Nephron progenitor cell (in vitro differentiated cells): Measurements from ENCODE around the gene OMA1.

Experiments
- DNase-seq: peaks from one replicate; pipeline ENCODE4 v3.0.0; 2021
- H3K27ac Mint-ChIP-seq: 2 replicates; pipeline ENCODE4 v1.8.0; 2021; ENCODE audit warnings: mild to moderate bottlenecking, moderate library complexity, mixed read lengths
- H3K27me3 Mint-ChIP-seq: 2 replicates; pipeline ENCODE4 v1.8.0; 2021; ENCODE audit warnings: mild to moderate bottlenecking, low read depth, mixed read lengths; ENCODE audit not compliant: poor library complexity
- H3K36me3 Mint-ChIP-seq: 2 replicates; pipeline ENCODE4 v1.8.0; 2021; ENCODE audit warnings: low read depth, mixed read lengths
- H3K4me1 Mint-ChIP-seq: 2 replicates; pipeline ENCODE4 v1.8.0; 2021; ENCODE audit warnings: mixed read lengths
- H3K4me3 Mint-ChIP-seq: 2 replicates; pipeline ENCODE4 v1.8.0; 2021; ENCODE audit warnings: mild to moderate bottlenecking, moderate library complexity, mixed read lengths
- H3K9me3 Mint-ChIP-seq: 2 replicates; pipeline ENCODE4 v1.8.0; 2021; ENCODE audit warnings: mild to moderate bottlenecking, moderate library complexity, mixed read lengths
- TF ChIP-seq, protein P1 (sequence below): fragments of 200-600 bp; sonication (generic); IDR thresholded peaks from 2 replicates; pipeline ENCODE4 v1.5.0; 2021; ENCODE audit warnings: antibody characterized with exemption

The OMA1 gene

DNA sequence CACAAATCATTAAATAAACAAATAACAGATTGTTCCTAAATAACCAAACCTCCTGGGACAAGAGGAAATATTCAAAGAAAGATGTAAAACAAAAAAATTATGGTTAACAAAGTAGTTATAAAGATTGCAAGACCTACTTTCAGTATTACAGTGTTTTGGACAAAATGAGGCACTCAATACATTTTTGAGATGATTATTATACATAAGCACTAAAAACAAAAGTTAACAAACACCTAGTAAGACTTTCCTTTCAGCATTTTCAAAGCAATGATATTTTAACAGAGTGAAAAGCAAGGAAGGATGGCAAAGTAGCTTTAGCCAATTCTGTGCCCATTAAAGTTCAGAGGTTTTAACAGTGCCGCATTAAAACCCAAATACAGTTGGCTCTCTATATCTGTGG, 17.2 kb downstream of the OMA1 start:
- Mint-ChIP-seq H3K4me3 (no peak overlapping the region), H3K9me3 (no peaks in the 10 kb centered on the region), H3K27ac (no peak overlapping the region), H3K27me3 (peaks cover 2% of the 10 kb centered on the region), H3K36me3 (no peaks in the 10 kb centered on the region), H3K4me1 (no peaks in the 10 kb centered on the region)
- no peak for DNase-seq
- TF ChIP-seq, protein P1, sequence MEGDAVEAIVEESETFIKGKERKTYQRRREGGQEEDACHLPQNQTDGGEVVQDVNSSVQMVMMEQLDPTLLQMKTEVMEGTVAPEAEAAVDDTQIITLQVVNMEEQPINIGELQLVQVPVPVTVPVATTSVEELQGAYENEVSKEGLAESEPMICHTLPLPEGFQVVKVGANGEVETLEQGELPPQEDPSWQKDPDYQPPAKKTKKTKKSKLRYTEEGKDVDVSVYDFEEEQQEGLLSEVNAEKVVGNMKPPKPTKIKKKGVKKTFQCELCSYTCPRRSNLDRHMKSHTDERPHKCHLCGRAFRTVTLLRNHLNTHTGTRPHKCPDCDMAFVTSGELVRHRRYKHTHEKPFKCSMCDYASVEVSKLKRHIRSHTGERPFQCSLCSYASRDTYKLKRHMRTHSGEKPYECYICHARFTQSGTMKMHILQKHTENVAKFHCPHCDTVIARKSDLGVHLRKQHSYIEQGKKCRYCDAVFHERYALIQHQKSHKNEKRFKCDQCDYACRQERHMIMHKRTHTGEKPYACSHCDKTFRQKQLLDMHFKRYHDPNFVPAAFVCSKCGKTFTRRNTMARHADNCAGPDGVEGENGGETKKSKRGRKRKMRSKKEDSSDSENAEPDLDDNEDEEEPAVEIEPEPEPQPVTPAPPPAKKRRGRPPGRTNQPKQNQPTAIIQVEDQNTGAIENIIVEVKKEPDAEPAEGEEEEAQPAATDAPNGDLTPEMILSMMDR = no peak

DNA sequence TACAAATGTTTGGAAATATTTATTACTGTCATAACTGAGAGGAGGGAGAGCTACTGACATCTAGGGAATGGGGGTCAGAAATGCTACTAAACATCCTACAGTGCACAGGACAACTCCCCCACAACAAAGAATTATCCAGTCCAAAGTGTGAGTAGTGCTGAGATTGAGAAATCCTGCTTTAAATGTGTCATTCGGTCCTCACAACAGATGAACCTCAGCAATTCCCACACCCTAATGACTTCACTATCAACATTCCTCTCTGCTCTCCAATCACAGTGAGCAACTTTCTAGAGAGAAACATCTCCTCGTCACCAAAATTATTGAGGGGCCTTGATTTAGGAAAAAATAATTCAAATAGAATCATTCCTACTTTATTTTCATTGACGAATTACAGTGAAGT, 18.0 kb downstream of the OMA1 start:
- H3K36me3 Mint-ChIP-seq = no peaks in the 10 kb centered on the region
- no peak overlapping the region for H3K27ac Mint-ChIP-seq
- peaks cover 2% of the 10 kb centered on the region for H3K27me3 Mint-ChIP-seq
- no peak overlapping the region for H3K4me3 Mint-ChIP-seq
- TF ChIP-seq, protein P1 = no peak
- no peak for DNase-seq
- H3K4me1 Mint-ChIP-seq = no peaks in the 10 kb centered on the region
- no peaks in the 10 kb centered on the region for H3K9me3 Mint-ChIP-seq

DNA sequence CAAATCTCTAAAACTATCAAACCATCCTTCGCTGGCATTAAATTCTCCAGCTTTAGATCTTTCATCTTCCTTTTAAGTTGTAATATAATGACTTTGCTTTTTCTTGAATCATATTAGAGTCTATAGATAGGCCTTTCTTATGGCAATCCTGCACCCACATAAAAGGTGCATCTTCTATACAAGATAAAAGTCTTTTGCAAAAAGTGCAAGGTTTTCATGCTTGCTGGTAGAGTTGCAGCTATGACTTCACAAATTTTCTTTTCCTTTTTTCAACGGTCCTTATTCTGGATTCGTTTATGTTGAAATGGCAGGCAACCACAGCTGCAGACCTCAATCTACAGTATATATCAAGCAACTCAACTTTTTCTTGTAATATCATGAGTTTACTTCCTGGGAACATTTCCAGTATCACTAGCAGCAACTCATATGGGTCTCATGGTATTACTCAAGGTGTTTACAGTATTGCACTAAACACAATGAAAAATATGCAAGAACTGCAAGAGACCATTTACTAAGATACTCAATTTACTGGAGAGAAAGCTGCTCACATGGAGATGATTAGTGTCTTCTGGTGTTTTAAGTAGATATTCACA, 22.1 kb downstream of the OMA1 start:
- no peak overlapping the region for H3K27ac Mint-ChIP-seq
- TF ChIP-seq, protein P1 = no peak
- H3K27me3 Mint-ChIP-seq = no peaks in the 10 kb centered on the region
- no peaks in the 10 kb centered on the region for H3K9me3 Mint-ChIP-seq
- no peak for DNase-seq
- H3K4me3 Mint-ChIP-seq = no peak overlapping the region
- H3K4me1 Mint-ChIP-seq = no peaks in the 10 kb centered on the region
- no peaks in the 10 kb centered on the region for H3K36me3 Mint-ChIP-seq

DNA sequence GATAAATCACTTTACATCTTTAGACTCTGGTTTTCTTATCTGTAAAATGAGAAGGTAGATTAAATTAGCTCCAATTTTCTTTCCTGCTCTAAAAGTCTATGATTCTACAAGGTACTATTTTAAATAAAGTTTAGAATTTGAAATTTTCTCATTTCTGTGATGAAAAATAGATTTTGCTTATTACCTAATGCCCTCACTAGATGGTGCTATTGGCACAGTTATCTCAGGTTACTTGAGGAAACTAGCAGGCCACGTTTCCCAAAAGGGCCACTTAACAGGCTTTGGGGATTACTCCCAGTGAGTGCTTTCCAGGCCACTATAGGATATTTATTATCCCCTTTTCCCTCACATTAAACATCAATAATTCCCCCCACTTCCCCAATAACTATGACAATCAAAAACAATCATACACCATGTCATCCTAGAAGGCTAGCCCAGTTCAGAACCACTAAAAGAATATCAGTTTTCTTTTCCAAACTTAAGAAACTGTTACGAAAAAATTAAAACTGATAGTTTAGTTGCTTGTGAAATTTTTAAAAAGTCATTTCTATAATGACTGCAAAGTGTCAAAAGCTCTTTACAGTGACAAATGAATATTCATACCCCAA, 30.6 kb downstream of the OMA1 start:
- Mint-ChIP-seq H3K27me3 (no peaks in the 10 kb centered on the region), H3K36me3 (peaks cover 23% of the 10 kb centered on the region), H3K9me3 (peaks cover 12% of the 10 kb centered on the region), H3K4me3 (no peak overlapping the region), H3K27ac (no peak overlapping the region), H3K4me1 (no peaks in the 10 kb centered on the region)
- DNase-seq = peak; percentile 35
- TF ChIP-seq, protein P1 = peak; percentile 75

DNA sequence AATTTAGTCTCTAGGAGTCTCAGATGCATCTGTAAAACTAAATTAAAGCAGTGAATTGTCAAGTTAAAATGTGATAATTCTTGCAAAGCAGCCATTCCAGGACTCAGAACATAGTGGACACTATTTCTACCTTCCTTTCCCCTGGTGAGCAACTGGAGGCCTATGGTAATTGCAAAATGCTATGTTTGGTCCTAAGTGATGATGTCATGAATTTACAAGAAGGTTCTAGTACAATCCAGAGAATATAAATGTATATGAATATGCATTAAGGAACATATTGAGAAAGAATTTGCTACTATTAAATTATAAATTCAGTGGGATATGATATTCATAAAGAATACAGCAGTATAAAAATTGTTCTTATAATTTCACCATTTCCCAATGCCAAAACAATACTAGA, 32.6 kb downstream of the OMA1 start:
- Mint-ChIP-seq H3K27me3 (no peaks in the 10 kb centered on the region), H3K36me3 (peaks cover 36% of the 10 kb centered on the region), H3K4me1 (no peaks in the 10 kb centered on the region), H3K4me3 (no peak overlapping the region), H3K9me3 (peaks cover 19% of the 10 kb centered on the region), H3K27ac (no peak overlapping the region)
- DNase-seq = no peak
- TF ChIP-seq, protein P1 = no peak

DNA sequence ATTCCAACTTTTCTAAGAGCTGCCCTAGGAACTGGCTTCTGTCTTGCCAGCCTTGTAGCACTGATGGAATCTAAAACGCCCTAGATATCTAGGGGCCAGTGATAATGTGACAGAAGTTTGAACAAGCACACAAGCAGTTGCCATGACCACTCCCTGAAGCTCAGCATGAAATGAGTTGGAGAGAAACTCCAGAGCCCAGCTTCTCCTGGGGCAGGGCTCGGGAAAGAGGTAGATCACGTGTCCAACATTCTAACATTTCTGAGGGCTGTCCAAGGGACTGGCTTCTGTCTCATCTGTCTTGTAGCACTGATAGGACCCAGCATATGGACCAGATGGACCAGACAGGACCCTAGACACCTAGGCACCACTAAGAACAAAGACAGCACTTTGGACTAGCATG, 37.9 kb downstream of the OMA1 start:
- Mint-ChIP-seq H3K27me3 (no peaks in the 10 kb centered on the region), H3K4me3 (no peak overlapping the region), H3K36me3 (peaks cover 36% of the 10 kb centered on the region), H3K9me3 (peaks cover 19% of the 10 kb centered on the region), H3K4me1 (no peaks in the 10 kb centered on the region), H3K27ac (peak overlapping the region; percentile 8)
- no peak for DNase-seq
- TF ChIP-seq, protein P1 = no peak
